ENCODE measurements around the gene WDR70.

DNA sequence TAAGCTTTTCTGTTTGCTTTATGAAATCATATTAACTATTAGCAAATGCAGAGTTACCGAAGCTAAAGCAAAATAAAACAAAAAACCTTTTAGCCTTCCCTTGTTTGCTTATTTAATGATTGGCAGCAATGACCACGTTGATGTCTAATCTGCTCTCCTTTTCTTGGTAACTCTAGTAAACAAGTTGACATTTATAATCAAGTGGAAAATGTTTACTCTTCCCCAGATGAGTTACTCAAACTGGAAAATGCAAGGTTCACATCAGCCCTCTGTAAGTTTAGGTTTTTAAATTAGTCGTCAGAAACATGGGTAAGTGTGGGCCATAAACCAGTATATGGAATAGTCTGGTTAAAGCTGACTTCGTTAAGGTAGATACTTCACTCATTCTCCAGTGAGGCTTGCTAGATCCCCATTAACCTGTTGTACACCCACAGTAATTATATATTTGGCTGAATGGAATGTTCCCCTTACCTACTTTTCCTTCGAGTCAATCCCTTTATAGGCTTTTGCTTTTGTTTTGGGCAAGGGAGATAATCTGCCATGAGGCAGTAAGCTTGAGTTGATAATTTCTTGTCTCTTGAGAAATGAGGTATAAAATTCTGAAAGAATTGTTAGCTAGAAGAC is 359.9 kb downstream of the WDR70 start:
- TF ChIP-seq, protein P1, sequence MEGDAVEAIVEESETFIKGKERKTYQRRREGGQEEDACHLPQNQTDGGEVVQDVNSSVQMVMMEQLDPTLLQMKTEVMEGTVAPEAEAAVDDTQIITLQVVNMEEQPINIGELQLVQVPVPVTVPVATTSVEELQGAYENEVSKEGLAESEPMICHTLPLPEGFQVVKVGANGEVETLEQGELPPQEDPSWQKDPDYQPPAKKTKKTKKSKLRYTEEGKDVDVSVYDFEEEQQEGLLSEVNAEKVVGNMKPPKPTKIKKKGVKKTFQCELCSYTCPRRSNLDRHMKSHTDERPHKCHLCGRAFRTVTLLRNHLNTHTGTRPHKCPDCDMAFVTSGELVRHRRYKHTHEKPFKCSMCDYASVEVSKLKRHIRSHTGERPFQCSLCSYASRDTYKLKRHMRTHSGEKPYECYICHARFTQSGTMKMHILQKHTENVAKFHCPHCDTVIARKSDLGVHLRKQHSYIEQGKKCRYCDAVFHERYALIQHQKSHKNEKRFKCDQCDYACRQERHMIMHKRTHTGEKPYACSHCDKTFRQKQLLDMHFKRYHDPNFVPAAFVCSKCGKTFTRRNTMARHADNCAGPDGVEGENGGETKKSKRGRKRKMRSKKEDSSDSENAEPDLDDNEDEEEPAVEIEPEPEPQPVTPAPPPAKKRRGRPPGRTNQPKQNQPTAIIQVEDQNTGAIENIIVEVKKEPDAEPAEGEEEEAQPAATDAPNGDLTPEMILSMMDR (conservative IDR thresholded peaks at IDR 0.05; ENCODE audit: low read length): no peak
- no peak for TF ChIP-seq EZH2phosphoT487 (IDR thresholded peaks at IDR 0.05; ENCODE audit: borderline replicate concordance)

Data from Loucy (cell line).